Kidney tubule cell (primary cell): ENCODE measurements around the gene NHERF2.
"Not testable (repeated sequence)": the region's sequence is repeated elsewhere in the genome, so short reads cannot be mapped to it uniquely, and the experiment has no call there.

ENCODE experiments used
- DNase-seq: peaks from one replicate; pipeline ENCODE4 v3.0.0-alpha.2; 2018; ENCODE audit warnings: low spot score

Gene NHERF2

GRCh38 chr16:2028146-2028545 lies 1.4 kb downstream of the NHERF2 start:
- DNase-seq: no peak

DNA sequence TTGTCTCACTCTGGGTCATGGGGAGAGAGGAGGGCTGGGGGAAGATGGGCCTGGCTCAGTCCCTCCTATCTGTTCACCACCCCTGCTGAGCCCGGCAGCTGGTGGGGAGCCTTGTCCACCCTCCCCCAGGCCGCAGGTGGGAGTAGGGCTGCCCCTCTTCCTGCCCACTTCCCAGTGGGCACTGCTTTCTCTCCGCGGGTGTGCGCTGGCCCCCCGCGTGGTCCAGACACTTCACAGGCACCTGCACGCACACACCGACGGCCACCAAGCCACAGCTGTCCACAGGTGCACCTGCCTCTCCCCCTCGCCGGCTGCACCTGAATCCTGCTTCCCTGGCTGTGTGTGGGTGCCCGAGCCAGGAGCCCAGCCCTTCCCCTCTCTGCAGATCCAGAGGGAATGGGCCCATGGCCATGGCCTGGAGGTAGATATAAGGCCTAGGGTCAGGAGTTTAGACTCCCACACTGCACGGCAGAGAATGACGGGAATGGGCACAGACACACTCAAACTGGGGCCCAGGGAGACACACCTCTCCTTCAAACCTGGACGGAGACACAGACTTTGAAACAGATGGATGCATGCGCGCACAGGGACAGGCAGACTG lies 2.0 kb downstream of the NHERF2 start:
- no peak for DNase-seq

DNA sequence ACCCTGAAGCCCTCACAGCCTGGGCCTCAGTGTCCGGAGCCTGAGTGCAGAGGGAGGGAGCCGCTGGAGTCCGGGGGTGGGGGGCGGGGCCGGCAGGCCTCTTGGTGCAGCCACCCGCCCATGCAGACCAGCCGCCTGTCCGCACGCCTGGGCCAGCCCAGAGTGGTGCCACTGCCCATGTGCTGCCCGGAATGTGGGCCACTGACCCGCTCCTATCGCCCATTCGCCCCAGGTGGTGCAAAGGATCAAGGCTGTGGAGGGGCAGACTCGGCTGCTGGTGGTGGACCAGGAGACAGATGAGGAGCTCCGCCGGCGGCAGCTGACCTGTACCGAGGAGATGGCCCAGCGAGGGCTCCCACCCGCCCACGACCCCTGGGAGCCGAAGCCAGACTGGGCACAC lies 2.6 kb downstream of the NHERF2 start:
- DNase-seq: no peak

- no peak for DNase-seq
These were observed 3.3 kb downstream of the NHERF2 start for GRCh38 chr16:2030036-2030435.

DNA sequence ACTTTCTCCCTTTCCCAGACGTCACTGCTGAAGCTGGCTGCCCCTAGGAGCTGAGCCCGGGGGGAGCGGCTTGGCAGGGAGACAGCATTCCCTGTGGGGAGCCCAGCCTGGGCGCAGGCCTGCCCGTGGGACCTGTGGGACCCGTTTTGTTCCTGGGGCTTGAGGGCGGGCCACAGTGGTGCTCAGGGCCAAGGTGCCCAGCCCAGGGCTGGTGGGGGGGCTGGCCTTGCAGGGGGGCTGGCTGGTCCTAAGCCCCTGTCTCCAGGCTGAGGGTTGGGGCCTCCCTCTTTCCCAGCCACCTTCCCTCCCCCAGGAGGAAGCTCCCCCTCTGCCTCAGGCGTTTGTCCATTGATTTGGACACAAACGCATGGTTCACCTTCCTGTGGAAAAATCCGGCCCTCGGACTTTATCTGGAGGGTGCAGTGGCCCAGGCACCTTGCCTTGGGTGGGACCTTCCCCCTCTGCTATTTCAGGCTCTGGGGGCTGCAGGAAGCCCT lies 4.4 kb downstream of the NHERF2 start:
- DNase-seq: no peak

GRCh38 chr16:2032285-2033056 lies 5.8 kb downstream of the NHERF2 start:
- no peak for DNase-seq

DNA sequence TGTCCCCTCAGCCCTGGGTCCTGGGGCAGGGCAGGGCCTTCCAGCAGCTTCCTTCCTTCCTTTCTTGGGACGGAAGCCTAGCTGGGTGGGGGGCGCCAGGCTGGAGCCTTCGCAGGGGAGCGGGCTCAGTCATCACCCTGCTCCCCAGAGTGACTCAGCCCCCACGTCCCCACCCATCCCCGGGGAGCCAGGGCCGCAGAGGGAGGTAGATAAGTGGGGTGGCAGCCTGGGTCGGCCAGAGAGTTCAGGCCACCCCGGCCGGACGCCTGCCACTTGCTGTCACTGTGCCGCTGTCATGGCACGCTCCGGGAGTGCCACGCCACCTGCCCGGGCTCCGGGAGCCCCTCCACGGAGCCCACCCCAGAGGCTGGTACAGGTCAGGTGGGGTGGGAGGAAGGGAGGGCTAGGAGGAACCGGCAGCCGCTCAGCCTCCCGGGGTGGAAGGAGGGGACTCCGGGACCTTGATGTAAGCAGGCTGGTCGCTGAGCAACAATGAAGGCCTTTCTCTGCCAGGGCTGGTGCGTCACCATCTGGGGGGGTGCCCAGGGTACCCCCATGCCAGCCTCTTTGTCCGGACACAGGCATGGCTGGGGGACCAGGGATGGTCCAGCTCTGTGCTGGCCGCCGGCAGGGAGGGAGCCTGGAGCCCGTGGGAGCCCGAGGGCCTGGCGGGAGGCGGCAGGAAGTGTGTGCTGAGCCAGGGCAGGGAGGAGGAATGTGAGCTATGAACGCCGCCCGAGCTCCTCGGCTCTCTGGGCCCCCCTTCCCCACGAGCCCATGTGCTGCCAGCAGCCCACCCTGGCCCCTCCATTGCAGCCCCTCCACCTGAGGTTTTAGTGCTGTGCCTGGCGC lies 6.6 kb downstream of the NHERF2 start:
- no peak for DNase-seq

- not testable (repeated sequence) for DNase-seq
These were observed 7.4 kb downstream of the NHERF2 start for GRCh38 chr16:2033909-2034695.

DNA sequence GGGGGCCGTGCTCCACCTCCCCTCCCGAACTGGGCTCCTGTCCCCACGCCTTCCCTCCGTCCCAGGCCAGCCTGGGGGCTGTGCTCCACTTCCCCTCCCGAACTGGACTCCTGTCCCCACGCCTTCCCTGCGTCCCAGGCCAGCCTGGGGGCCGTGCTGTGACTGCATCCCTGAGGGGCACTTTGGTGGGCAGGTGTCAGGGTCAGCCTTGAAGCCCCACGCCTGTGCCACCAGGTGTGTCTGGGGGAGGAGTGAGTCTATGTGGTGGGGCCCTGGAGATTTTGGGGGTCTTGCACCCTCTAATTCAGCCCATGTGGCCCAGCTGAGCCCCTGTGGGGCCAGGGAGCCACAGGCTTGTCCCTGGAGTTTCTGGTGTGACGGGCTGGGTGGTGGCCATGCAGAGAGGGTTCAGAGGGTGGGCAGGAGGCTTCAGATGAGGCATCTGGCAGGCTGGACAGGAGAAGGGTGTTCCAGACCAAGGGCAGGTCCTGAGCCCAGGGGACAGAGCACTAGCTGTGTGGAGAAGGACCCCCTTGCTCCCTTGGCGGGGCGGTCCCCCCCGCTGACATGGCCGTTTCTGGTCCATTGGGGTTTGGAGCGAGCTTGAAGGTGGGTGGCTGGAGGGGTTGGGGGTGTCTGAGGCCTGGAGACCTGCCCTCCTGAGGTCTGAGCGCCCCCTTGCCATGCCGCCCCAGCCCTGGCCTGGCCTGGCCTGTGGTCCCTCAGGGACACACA lies 8.2 kb downstream of the NHERF2 start:
- no peak for DNase-seq

DNA sequence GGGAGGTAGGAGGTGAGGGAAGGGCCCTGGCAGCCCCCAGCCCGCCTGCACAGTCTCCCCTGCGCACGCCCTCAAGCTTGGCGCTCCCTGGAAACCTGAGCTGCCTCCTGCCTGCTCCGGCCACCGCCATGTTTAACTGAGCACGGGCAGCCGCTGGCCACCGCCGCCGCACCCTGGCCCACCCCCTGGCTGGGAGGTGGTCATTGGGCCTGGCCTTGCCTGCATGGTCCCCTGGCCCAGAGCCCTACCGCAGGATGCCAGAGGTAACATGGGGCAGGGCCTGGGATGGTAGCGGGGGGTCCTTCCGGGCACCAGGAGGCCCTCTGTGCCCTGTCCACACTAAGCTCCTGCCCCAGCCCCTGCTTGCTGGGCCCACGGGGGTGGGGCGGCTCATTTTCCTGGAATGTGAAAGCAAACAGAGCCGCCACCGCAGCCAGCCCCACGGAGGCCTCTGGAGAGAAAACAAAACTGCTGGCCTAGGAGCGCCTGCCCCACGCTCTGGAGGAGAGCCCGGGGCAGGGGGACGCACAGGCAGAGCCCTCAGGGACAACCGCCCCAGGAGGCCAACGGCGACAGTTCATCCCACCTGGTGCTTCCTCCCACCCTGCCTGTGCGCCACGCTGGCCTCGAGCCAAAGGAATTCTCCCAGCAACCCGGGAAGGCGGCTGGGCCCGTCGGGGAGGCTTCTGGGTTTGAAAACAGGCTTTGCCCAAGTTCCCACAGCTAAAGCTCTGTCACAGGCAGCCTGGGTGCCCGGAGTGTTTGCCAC lies 8.9 kb downstream of the NHERF2 start:
- peak; percentile 20 for DNase-seq

- no peak for DNase-seq
These were observed 9.7 kb downstream of the NHERF2 start for GRCh38 chr16:2036200-2036966.

DNA sequence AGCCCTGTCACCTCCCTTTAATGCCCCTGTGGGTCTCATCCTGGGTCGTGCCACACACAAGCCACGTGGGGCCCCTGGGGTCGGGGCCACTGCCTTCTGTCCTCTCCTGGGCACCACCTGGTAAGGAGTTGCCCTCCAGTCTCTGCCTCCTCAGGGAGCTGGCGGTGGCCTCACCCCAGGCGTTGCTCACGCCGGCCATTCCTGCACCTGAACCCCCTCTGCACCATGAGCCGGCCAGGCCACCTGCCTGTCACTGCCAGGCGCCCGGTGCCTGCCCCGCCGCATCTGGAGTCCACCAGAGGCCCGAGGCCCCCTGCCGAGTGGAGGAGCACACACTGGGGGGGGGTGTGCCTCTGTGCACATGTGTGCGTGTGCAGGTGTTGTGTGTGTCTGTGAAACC lies 10.4 kb downstream of the NHERF2 start:
- DNase-seq: no peak

GRCh38 chr16:2037647-2038381 lies 11.1 kb downstream of the NHERF2 start:
- DNase-seq: no peak

DNA sequence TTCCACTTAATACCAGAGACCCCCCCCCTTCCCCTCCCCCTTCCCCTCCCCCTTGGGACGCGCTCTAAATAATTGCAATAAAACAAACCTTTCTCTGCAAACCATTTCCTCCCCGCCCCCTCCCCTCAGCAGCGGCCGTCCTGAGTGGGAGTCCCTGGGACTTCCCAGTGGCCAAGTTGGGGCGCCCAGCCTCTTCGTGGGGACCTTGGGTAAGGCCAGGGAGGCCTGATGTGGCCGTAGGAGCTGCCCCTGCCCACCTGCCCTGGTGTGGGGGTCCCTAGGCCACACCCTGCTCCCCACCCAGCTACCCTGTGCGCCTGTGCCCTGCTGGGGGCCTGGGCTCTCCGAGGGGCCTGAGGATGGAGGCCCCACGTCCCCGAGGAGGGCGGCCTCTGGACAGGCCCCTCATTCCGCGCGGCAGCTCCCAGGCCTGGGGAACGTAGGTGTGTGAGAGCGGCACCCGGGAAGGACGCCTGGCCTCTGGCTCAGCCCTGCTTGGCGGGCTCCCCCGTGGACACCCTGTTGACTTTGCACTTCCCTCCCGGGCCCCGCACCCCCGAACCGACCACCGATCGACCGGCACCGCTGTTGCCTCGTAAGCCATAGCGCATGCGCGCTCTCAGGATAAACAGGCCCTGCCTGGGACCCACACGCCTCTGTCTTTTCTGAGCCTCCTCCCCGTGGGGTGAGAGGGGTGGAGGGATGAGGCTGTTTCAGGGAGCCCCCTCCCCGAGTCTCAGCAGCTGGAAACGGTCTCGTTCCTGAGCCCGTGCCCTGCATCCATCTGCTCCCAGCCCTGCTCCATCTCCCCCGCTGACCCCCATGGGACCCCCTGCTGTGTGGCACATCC lies 11.9 kb downstream of the NHERF2 start:
- DNase-seq: no peak

GRCh38 chr16:2039274-2040031 lies 12.8 kb downstream of the NHERF2 start:
- no peak for DNase-seq

- DNase-seq: no peak
These were observed 13.5 kb downstream of the NHERF2 start for GRCh38 chr16:2040041-2040786.
